BLaER1 (cell line): ENCODE data around the gene KIAA1217.

Experiments used
- H3K27ac ChIP-seq: shearing (Covaris generic); formaldehyde crosslinking; 2 replicates; pipeline ENCODE4 v1.8.1; 2022
- H3K27me3 ChIP-seq: shearing (Covaris generic); formaldehyde crosslinking; 2 replicates; pipeline ENCODE4 v1.8.1; 2022
- H3K36me3 ChIP-seq: shearing (Covaris generic); formaldehyde crosslinking; 2 replicates; pipeline ENCODE4 v1.8.1; 2022
- H3K4me1 ChIP-seq: shearing (Covaris generic); formaldehyde crosslinking; 2 replicates; pipeline ENCODE4 v1.8.1; 2022
- H3K4me2 ChIP-seq: shearing (Covaris generic); formaldehyde crosslinking; 2 replicates; pipeline ENCODE4 v1.8.1; 2022
- H3K4me3 ChIP-seq: shearing (Covaris generic); formaldehyde crosslinking; 2 replicates; pipeline ENCODE4 v1.8.1; 2022
- H3K9ac ChIP-seq: shearing (Covaris generic); formaldehyde crosslinking; 2 replicates; pipeline ENCODE4 v1.8.1; 2022
- H3K9me3 ChIP-seq: shearing (Covaris generic); formaldehyde crosslinking; 2 replicates; pipeline ENCODE4 v1.8.1; 2022
- H4K20me1 ChIP-seq: shearing (Covaris generic); formaldehyde crosslinking; 2 replicates; pipeline ENCODE4 v1.8.1; 2022
- Cebpa-rat ChIP-seq: shearing (Covaris generic); IDR thresholded peaks from 2 replicates; pipeline ENCODE4 v1.8.1; 2022

KIAA1217 gene

GRCh38 chr10:24240041-24240751, 31.3 kb downstream of the KIAA1217 start:
- no peak for TF ChIP-seq Cebpa-rat
- no peak overlapping the region for H3K9ac ChIP-seq
- no peaks in the 10 kb centered on the region; the same call in 1 of the 2 replicates for H3K4me1 ChIP-seq
- no peak overlapping the region for H3K4me3 ChIP-seq
- no peaks in the 10 kb centered on the region for H3K9me3 ChIP-seq
- H3K27me3 ChIP-seq, result no peaks in the 10 kb centered on the region
- 0 out of 2 replicates have a peak, but pooled peaks cover 2% of the 10 kb centered on the region for H3K36me3 ChIP-seq
- no peaks in the 10 kb centered on the region for H4K20me1 ChIP-seq
- no peak overlapping the region for H3K27ac ChIP-seq
- H3K4me2 ChIP-seq, result no peak overlapping the region

GRCh38 chr10:24241536-24242040, 32.6 kb downstream of the KIAA1217 start:
- Histone ChIP-seq H3K4me2 (no peak overlapping the region), H3K4me3 (no peak overlapping the region), H3K36me3 (0 out of 2 replicates have a peak, but pooled peaks cover 6% of the 10 kb centered on the region), H3K9me3 (no peaks in the 10 kb centered on the region), H3K27me3 (no peaks in the 10 kb centered on the region), H3K4me1 (no peaks in the 10 kb centered on the region; the same call in 1 of the 2 replicates), H3K9ac (no peak overlapping the region), H4K20me1 (no peaks in the 10 kb centered on the region), H3K27ac (no peak overlapping the region)
- no peak for TF ChIP-seq Cebpa-rat

GRCh38 chr10:24242562-24242961, 33.6 kb downstream of the KIAA1217 start:
- Histone ChIP-seq H3K4me1 (no peaks in the 10 kb centered on the region; the same call in 1 of the 2 replicates), H3K27me3 (no peaks in the 10 kb centered on the region), H3K27ac (no peak overlapping the region), H4K20me1 (no peaks in the 10 kb centered on the region), H3K9me3 (no peaks in the 10 kb centered on the region), H3K4me2 (no peak overlapping the region), H3K36me3 (0 out of 2 replicates have a peak, but pooled peaks cover 6% of the 10 kb centered on the region), H3K4me3 (no peak overlapping the region), H3K9ac (no peak overlapping the region)
- no peak for TF ChIP-seq Cebpa-rat

- 0 out of 2 replicates have a peak, but pooled peaks cover 6% of the 10 kb centered on the region for H3K36me3 ChIP-seq
- H3K4me3 ChIP-seq, result no peak overlapping the region
- H3K9ac ChIP-seq, result no peak overlapping the region
- H3K4me1 ChIP-seq, result no peaks in the 10 kb centered on the region
- no peak overlapping the region for H3K27ac ChIP-seq
- H3K9me3 ChIP-seq, result no peaks in the 10 kb centered on the region
- no peaks in the 10 kb centered on the region for H4K20me1 ChIP-seq
- TF ChIP-seq Cebpa-rat, result no peak
- no peaks in the 10 kb centered on the region for H3K27me3 ChIP-seq
- no peak overlapping the region for H3K4me2 ChIP-seq
Observed at GRCh38 chr10:24246365-24246764, 37.4 kb downstream of the KIAA1217 start.

GRCh38 chr10:24247841-24248240, 38.9 kb downstream of the KIAA1217 start:
- Histone ChIP-seq H3K4me1 (no peaks in the 10 kb centered on the region), H3K27ac (no peak overlapping the region), H3K27me3 (no peaks in the 10 kb centered on the region), H3K9me3 (no peaks in the 10 kb centered on the region), H3K4me3 (no peak overlapping the region), H3K36me3 (0 out of 2 replicates have a peak, but pooled peaks cover 6% of the 10 kb centered on the region), H4K20me1 (no peaks in the 10 kb centered on the region), H3K9ac (no peak overlapping the region), H3K4me2 (no peak overlapping the region)
- no peak for TF ChIP-seq Cebpa-rat

GRCh38 chr10:24249829-24250415, 41.0 kb downstream of the KIAA1217 start:
- H3K4me3 ChIP-seq, result no peak overlapping the region
- no peaks in the 10 kb centered on the region for H3K4me1 ChIP-seq
- 0 out of 2 replicates have a peak, but pooled peaks cover 6% of the 10 kb centered on the region for H3K36me3 ChIP-seq
- no peaks in the 10 kb centered on the region for H3K27me3 ChIP-seq
- TF ChIP-seq Cebpa-rat, result no peak
- H4K20me1 ChIP-seq, result no peaks in the 10 kb centered on the region
- no peaks in the 10 kb centered on the region for H3K9me3 ChIP-seq
- no peak overlapping the region for H3K4me2 ChIP-seq
- no peak overlapping the region for H3K9ac ChIP-seq
- no peak overlapping the region for H3K27ac ChIP-seq

- H3K9ac ChIP-seq, result no peak overlapping the region
- H3K27me3 ChIP-seq, result no peaks in the 10 kb centered on the region
- no peak for TF ChIP-seq Cebpa-rat
- H3K9me3 ChIP-seq, result no peaks in the 10 kb centered on the region
- H3K4me1 ChIP-seq, result no peaks in the 10 kb centered on the region
- no peak overlapping the region for H3K4me2 ChIP-seq
- H4K20me1 ChIP-seq, result no peaks in the 10 kb centered on the region
- H3K27ac ChIP-seq, result no peak overlapping the region
- no peaks in the 10 kb centered on the region for H3K36me3 ChIP-seq
- no peak overlapping the region for H3K4me3 ChIP-seq
Observed at GRCh38 chr10:24251547-24251946, 42.6 kb downstream of the KIAA1217 start.

- H3K27ac ChIP-seq, result no peak overlapping the region
- no peak overlapping the region for H3K4me2 ChIP-seq
- no peaks in the 10 kb centered on the region for H3K27me3 ChIP-seq
- no peaks in the 10 kb centered on the region for H3K4me1 ChIP-seq
- no peaks in the 10 kb centered on the region for H4K20me1 ChIP-seq
- H3K4me3 ChIP-seq, result no peak overlapping the region
- no peak for TF ChIP-seq Cebpa-rat
- H3K36me3 ChIP-seq, result no peaks in the 10 kb centered on the region
- no peak overlapping the region for H3K9ac ChIP-seq
- no peaks in the 10 kb centered on the region for H3K9me3 ChIP-seq
Observed at GRCh38 chr10:24254180-24254579, 45.2 kb downstream of the KIAA1217 start.

GRCh38 chr10:24255115-24255880, 46.4 kb downstream of the KIAA1217 start:
- no peak overlapping the region for H3K4me3 ChIP-seq
- H3K27ac ChIP-seq, result no peak overlapping the region
- H3K27me3 ChIP-seq, result no peaks in the 10 kb centered on the region
- H3K4me2 ChIP-seq, result no peak overlapping the region
- H3K36me3 ChIP-seq, result no peaks in the 10 kb centered on the region
- H3K4me1 ChIP-seq, result no peaks in the 10 kb centered on the region
- H3K9me3 ChIP-seq, result no peaks in the 10 kb centered on the region
- TF ChIP-seq Cebpa-rat, result no peak
- H4K20me1 ChIP-seq, result no peaks in the 10 kb centered on the region
- H3K9ac ChIP-seq, result no peak overlapping the region
